ENCODE results near the gene PROSER1. TPM values are rescaled to one million over a fixed set of nuclear protein-coding genes. Genes with fewer than 3 reads are reported as not detected.

PROSER1 gene
- 5.2 and 11.6 TPM in 2 replicates for total RNA-seq

GRCh38 chr13:39037880-39038568 lies at the start of gene PROSER1, which contains the start of gene NHLRC3:
PROSER1 (minus strand) TSS chr13:39038089; CDS start chr13:39037242, 847 bp downstream.
NHLRC3 (plus strand) TSS chr13:39038456; CDS start chr13:39038640, 184 bp downstream.

GRCh38 chr13:38990693-38991092 lies 47.2 kb downstream of the PROSER1 start, which contains the start of gene STOML3:
STOML3 (minus strand) TSS chr13:38990831; CDS start chr13:38990721, 110 bp downstream.

Other genes starting within 250 kb of the PROSER1 start
- not detected in 2 replicates for gene STOML3, start 47.3 kb downstream of the PROSER1 start, total RNA-seq
- 25.1 and 25.7 TPM in 2 replicates for gene NHLRC3, start 367 bp upstream of the PROSER1 start, total RNA-seq

All from aortic smooth muscle cell (primary cell).